Endothelial cell of hepatic sinusoid (primary cell): ENCODE measurements around the gene TIMM44.
"Not testable (repeated sequence)": the region's sequence is repeated elsewhere in the genome, so short reads cannot be mapped to it uniquely, and the experiment has no call there.

Source experiments
- in situ Hi-C: cut with HindIII; loops from 2 replicates; pipeline ENCODE4 v1.10.0; 2017; ENCODE audit warnings: low sequenced_read_pairs

The TIMM44 gene

DNA sequence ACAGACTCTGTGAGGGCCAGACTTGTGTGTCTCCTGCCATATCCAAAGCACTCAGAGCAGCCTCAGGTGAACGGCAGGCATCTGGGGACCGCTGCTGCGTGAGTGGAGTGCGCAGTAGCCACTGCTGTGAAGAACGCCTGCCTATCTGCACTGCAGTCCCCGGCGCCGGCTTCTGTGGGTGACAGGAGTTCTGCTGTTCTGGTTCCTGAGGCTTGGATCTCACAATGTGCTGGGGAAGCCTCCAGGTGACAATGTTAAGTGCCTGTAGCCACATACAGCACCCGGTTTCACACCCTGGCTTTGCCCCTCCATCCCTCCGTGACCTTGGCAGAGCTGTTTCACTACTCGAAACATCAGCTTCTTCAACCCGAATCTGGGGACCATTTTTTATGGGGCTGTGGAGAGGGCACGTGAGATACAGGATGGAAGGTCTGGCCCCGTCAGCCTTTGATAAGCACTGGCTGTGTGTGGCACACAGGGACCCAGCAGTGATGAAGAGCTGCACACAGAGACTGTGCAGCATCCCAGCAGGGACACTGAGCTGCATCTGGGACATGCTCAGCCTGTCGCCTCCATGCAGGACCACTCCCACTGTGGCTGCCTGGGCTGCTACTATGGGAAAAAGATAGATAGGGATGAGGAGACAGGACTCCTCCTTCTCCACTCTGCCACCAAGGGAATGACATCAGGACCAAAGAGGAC is 33.7 kb upstream of the TIMM44 start:
- in situ Hi-C loops = no loop called here

DNA sequence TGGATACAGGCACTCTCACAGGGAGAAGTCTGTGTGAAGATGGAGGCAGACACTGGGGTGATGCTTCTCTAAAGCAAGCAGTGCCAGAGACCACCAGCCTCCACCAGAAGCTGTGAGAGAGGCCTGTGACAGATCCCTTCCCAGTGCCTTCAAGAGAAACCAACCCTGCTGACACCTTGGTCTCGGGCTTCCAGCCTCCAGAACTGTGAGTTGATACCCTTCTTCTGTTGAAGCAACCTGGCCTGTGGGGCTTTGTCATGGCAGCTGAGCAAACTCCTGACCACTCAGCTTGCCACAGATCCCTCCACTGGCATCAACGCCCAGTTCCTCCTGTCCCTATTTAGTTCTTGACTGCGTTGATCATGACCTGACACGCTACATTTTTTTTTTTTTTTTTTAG is 33.0 kb upstream of the TIMM44 start:
- in situ Hi-C loops = no loop called here

DNA sequence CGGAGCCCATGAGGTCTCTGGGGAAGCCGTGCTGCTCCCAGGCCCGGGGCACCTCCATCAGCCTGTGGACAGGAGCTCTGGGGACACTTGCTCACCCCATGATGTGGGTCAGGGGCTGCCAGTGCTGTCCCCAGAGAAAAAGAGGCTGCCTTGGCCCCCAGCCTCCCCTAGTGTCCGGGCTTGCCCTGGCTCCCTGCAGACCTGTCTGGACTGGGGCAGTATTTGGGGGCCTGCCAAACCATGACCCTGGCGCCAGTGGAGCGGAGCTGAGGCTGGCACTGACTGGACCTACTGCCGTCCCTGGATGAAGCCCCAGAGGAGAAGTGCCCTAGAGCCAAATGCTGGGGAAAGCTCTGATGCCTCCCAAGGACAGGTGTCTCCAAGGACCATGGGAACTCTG is 31.6 kb upstream of the TIMM44 start:
- in situ Hi-C loops = no loop called here

DNA sequence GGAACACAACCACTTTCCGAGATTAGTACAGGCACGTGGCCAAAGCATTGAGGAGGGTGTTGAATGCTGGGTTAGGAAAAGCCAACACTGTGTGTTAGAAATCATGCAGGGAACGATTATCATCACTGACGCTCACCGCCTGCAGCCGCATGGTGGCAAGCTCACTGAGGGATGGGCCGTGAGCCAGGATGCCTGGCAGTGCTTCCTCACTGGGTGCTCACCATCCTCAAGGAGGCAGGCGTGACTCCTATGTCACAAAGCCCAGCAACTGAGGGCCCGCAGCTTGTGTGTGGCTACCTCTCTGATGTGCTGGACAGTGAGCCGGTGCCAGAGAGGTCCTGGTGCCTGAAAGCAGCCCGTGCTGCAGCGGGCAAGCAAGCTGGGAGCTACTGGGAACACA is 30.4 kb upstream of the TIMM44 start:
- in situ Hi-C loops = no loop called here

DNA sequence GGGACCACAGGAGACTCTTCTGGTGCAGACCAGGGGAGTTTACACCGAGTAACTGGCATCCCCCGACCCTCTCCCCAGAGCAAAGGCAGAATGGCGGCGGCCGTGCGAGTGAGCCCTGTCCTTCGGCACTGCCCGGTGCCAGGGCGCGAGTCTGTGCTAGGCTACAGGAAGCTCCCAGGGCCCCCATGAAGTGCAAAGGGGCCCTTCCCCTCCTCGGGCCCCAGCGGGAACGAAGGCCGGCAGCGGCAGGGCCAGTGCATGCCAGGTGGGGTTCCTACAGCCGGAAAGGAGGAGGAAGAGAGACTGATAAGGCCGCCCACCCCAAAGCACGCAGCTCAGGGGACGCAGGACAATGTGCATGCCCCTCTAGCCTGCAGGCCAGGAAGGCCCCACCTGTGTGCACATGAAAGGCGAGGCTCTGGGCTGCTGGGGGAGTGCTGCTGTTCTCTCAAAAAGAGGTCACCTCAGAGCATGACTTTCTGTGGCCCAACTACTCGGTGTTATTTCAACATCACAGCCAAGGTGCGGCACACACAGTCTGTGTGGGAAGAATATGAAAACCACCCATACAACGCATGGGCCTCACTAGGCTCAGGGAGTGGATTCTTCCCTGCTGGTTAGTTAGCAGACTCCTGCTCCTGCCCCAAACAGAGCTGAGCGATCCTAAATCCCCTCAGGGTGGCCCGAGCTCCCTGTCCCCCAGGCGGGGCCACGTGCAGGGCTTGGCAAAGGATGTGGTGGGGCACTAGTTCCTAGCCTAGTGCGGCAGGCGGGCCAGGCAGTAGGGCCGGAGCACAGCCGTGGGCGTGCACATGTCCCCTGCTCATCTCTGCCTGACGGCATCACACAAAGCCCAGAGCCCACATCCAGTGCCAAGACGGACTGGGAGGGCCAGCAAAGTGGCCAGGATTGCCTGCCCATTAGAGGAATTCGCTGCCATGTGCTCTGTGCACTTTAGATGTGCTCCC is 28.4 kb upstream of the TIMM44 start:
- in situ Hi-C loops = no loop called here

DNA sequence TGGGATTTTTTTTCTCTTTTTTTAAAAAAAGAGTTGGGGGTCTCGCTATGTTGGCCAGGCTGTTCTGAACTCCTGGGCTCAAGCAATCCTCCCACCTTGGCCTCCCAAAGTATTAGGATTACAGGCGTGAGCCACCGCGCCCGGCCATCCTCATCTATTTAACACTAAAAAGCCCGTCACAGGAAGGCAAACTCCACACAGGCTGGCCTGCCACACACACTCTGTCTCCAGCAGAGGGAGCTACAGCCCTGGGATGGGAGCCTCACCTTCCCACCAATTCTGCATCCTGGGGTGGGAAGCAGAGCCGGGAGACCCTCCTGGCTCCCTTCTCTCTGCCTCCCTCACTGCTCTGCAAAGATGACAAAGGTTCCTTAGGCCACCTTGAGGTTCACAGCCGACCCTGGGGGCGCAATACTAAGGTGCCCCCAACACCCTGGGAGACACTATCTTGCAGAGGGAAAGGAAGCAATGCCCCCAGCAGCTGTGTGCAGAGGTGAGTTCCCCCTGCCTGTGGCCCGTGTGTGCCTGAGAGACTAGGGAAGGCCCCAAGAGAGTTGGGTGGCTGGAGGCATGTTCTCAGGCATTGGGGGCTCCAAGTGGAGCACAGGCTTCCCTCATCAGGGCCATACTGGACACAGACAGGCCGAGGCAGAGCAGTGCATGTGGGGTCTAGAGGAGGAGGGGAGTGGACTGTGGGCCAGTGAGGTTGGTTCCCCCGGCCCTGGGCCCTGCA is 27.4 kb upstream of the TIMM44 start:
- in situ Hi-C loops = no loop called here

DNA sequence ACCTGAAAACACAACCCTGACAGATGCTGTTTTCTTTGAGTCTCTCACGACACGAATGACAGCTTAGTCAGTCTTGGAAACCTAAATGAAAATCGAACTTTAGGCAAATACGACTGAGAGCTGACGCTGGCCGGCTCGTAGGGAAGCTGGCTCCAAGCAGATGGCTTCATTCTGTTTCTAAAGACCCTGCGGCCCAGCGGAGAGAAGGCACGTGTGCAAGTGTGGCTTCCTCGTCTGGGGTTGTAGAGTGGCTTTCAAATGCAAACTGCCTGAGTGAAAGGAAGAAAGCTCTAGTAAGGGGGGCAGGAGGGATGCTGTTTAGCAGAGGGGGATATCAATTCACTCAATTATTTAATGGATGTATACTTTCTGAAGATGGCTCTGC is 26.1 kb upstream of the TIMM44 start:
- in situ Hi-C loops = loop anchor here (5.0 kb wide), 1 partner anchor 93 kb away; no protein-coding TSS in a partner anchor

DNA sequence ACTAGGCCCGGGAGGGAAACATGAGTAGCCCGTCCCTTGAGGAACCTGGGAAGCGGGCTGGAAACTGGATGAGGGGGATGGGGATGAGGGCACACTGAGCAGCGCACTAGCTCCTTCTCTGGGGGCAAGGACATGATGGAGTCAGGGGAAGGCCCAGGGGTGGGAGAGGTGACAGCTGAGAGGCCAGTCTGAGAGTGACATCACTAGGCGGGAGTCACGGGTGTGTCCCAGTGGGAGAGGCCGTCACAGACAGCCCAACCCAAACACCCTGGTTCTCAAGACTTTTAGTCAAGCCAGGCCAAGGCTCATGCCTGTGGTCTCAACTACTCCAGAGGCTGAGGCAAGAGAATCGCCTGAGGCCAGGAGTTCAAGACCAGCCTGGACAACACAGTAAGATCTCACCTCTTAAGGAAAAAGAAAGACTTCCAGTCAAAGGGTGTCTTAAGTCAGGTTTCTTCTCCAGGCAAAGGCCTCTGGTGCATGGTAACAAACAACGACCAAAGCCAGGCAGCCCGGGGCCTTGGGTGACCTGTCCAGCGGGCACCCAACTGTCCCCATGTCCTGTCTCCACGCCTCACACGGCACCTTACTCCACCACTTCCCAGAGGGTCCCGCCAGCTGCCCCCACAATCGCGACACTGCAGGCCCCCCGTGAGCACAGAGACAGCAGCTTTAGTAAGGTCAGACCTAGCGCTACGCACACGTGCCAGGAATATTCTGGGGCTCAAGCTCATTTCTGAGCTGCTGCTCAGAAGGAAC is 25.5 kb upstream of the TIMM44 start:
- in situ Hi-C loops = loop anchor here (5.0 kb wide), 1 partner anchor 93 kb away; no protein-coding TSS in a partner anchor

DNA sequence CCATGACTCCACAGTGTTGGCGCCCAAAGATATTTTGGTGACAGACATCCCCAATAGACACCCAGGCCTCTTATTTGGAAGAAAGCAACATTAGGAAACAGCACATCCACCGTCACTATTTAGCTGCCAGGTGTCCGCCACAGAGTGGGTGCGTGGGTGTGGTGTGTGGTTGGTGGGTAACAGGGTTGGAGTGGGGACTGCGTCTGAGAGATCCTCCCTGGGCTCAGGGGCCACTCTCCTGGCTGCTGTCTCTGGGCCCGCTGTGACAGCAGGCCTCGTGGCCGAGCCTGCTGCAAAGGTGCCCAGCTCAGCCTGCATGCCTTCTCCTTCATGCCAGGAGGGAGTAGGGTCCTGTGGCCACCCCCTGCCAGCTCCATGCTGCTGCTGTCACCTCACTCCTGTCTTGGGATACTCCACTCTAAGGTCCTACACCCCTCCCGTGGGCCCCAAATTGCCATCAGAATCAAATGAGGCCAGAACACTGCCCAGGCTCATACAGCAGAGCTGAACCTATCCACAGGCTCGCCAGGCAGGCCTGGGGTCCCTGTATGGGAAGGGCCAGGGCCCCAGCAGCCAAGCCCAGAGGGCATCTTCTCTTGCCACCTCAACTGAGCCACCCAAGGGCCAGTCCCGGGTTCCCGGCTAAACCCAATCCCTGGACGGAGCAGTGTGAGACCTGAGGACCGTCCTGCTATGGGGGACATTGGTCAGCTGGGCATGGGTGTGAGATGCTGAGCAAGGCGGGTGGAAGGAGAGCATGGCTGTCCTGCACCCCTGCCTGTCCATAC is 24.7 kb upstream of the TIMM44 start:
- in situ Hi-C loops = loop anchor here (5.0 kb wide), 1 partner anchor 94 kb away; no protein-coding TSS in a partner anchor

DNA sequence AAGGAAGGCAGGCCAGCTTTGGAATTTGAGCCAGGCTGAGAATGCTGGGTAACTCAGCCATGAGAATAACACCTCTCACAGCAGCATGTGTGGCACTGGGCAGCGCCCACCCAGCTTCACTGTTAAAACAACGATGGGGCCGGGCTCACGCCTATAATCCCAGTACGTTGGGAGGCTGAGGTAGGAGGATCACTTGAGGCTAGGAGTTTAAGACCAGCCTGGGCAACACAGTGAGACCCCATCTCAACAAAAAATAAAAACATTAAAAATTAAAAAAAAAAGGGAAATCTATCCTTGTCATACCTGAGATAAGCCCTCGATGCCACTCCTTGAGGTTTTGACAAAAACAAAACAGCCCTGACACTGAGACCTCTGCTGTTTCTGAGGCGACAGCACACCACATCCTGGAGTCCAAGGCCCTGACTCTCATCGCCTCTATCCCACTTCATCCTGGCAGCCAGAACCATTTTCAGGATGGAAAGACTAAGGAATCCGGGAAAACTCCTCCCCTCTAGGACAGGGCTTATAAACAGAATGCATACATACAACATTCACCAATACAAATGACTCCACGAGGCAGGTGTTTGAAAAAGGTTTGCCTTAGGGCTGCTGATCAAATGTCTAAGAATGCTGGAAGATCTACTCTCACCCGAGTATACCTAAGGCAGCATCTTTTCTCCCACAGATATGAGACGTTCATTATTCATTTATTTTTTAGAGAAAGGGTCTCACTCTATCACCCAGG is 22.6 kb upstream of the TIMM44 start:
- in situ Hi-C loops = loop anchor here (5.0 kb wide), 1 partner anchor 96 kb away; no protein-coding TSS in a partner anchor

DNA sequence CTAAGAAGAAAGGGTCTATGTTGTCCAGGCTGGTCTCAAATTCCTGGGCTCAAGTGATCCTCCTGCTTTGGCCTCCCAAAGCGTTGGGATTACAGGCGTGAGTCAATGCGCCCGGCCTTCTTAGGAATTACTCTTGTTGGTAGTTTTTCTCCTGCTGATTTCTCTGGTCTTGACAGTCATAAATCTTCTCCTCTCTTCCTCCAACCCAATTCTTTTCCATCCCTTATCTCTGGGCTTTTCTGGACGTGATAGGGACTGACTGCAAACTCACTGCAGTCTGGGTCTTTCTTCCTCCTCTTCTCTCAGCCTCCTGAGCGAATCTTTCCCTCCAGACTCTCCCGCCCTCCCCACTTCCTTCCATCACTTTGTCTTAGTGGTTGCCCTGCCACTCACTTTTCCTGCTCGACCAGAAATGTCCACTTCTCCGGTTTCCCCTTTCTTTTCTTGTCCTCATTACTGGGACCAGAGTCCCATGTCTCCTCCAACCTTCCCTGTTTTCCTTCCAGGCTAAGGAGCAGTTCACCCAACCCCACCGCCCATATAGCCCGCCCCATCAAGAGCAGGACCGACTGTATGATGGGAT is 21.9 kb upstream of the TIMM44 start:
- in situ Hi-C loops = loop anchor here (5.0 kb wide), 1 partner anchor 97 kb away; no protein-coding TSS in a partner anchor

DNA sequence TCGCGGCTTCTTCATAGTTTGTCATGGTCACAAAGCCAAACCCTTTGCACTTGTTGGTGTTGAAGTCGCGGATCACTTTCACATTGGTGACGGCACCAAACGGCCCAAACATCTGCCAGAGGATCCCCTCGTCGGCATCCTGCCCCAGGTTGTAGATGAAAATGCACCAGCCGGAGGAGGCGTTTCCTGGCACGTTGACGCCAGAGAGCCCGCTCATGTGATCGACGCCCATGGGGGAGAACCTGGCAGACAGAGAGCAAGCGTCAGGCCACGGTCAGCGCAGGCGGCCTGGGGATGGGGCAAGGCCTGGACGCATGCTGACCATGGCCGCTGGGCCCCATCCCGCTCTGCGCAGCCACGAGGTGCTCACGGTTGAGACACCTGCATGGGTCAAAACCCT is 20.1 kb upstream of the TIMM44 start:
- in situ Hi-C loops = no loop called here

DNA sequence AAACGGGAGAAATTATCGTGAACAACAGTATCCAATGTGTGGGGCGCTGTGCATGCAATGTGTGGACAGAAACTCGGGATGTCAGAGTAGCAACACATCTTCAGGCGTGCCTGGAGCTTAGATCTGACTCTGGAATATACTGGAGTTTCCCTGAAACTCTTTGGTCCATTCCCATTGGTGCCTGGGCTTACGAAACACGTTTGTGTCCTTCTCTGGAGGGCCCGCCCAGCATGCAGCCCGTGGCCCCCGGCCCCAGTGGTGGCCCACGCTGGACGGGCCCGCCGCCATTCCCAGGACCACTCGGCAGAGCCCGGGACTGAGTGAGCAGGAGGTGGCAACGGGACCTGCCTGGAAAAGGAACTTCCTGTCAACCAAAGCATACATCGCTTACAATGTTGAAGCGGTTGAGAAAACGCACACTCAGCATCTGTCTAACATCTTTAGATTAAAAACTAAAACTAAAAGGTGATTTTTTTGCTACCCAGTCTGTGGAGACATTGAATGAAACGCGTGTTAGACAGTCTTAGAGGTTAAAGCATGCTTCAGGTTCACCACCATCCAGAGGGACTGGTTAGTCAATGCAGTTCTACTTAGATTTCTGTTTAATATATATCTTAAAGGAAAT is 19.3 kb upstream of the TIMM44 start:
- in situ Hi-C loops = no loop called here

DNA sequence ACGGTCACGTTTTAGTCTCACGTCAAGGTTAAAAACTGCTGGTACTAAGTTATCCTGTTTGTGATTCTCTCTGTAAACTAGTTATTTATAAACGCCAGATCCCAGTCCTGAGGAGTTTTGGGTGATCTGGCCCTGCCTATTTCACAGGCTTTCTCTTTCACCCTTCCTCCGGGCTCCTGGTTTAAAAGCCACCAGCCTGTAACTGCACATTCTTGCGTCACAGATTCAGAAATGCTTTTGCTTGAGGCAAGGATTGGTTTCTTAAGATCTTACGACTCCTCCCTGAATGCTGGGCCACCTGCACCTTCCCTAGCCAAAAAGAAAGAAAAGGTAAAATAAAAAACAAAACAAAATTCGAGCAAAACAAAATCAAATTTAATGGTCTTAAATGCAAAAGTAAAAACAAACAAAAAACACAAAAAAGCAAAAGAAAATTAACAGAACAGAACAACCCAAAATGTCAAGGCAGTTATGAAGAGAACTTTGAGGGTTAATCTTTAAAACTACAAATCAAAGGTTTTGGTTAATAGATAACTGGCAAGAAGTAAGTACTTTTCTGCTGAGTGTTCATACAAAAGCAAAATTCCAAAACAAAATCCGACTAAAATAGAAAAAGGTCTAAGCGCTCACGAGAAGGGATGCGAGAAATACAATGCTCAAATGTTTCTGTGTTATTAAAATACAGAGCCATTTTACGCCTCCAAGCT is 18.6 kb upstream of the TIMM44 start:
- in situ Hi-C loops = no loop called here

DNA sequence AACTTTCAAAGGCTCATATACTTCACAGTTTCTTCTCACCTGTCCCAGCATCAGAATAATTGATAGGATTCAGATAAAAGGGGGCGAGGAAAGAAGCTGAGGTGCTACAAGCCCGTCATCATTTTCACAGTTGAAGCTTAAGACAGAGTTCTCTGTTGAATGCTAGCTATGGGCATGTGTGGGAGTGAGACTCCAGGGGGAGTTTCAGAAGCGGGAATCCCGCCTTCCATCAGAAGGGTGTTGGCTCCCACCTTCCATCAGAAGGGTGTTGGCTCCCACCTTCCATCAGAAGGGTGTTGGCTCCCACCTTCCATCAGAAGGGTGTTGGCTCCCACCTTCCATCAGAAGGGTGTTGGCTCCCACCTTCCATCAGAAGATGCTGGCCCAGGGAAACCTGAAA is 17.6 kb upstream of the TIMM44 start:
- in situ Hi-C loops = not testable (repeated sequence)

DNA sequence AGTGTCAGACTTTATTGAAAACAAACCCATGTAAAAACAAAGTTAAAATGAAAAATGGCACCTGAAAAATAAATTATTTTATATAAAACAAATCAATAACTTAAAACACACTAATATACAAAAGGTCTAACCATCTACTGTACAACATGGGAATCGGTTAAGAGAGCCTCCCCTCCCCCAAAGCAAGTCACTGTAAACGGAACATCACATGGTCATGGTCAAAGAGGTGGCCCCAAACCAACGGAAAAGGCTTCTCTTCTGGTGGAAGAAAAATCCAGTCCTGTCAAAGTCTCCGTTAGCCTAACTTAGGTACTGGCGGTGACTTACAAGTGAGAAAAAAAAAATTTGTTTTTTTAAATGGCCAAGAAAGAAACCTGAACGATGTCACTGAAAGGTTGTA is 15.7 kb upstream of the TIMM44 start:
- in situ Hi-C loops = no loop called here

DNA sequence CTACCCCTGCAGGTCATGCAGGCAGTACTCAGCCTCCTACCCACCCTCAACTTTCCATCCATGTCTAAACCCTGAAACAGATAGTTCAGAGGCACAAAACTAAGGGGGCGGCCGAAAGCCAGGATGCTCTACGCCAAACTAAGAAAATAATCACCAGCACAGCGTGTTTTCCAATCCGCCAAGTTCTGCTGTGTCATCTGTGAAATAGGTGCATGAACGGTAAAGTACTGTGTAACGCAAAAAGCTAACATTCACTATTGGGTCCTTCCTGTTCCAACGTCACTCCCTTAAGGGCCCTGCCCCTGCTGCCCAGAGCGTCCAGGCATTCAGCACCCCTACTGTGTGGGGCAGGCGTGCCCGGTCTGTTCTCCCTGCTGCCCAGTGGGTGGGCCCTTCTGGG is 12.2 kb upstream of the TIMM44 start:
- in situ Hi-C loops = no loop called here

DNA sequence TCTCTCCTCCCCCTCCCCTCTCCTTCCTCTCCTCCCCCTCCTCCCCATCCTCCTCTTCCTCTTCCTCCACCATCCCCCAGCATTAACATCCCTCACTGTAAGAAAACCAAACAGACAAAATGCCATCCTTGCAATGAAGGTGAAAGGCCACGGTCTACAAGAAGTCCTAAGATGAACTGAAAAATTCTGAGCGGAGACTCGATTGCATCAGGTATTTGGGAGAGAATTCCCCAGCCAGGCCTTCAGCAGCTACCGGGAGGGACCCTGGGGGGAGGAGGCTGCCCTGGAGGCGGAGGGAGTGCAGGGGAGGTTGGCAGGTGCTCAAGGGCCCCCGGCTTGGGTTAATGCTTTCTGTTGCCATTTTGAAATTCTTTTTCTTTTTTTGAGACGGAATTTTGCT is 10.1 kb upstream of the TIMM44 start:
- in situ Hi-C loops = no loop called here
